ENCODE measurements around the gene SDR39U1.

The SDR39U1 gene

GRCh38 chr14:24429395-24430142, 13.0 kb downstream of the SDR39U1 start, which contains the start of the genes CBLN3 and KHNYN:
Gene CBLN3, minus strand, starts transcription at chr14:24429668. Its CDS starts 614 bp downstream, at chr14:24429054.
Gene KHNYN, plus strand, starts transcription at chr14:24429954. Its CDS starts 777 bp downstream, at chr14:24430731.
- peak; percentile 92 to 94 for DNase-seq
- TF ChIP-seq POLR2A (IDR thresholded peaks at IDR 0.05; ENCODE audit: low read length): peak; percentile 96
- no peak for TF ChIP-seq GATA1 (IDR thresholded peaks at IDR 0.05; ENCODE audit: low read depth, low read length)

GRCh38 chr14:24428628-24429394, 13.8 kb downstream of the SDR39U1 start:
- no peak for DNase-seq
- TF ChIP-seq POLR2A (IDR thresholded peaks at IDR 0.05; ENCODE audit: low read length) (no peak), GATA1 (IDR thresholded peaks at IDR 0.05; ENCODE audit: low read depth, low read length) (no peak)

GRCh38 chr14:24427537-24428508, 14.8 kb downstream of the SDR39U1 start:
- TF ChIP-seq POLR2A (IDR thresholded peaks at IDR 0.05; ENCODE audit: low read length): no peak
- TF ChIP-seq GATA1 (IDR thresholded peaks at IDR 0.05; ENCODE audit: low read depth, low read length): no peak
- DNase-seq: no peak

GRCh38 chr14:24426912-24427536, 15.6 kb downstream of the SDR39U1 start:
- TF ChIP-seq POLR2A (IDR thresholded peaks at IDR 0.05; ENCODE audit: low read length) (no peak), GATA1 (IDR thresholded peaks at IDR 0.05; ENCODE audit: low read depth, low read length) (no peak)
- DNase-seq: peak in 1 of 2 experiments; percentile 25

- no peak for TF ChIP-seq POLR2A (IDR thresholded peaks at IDR 0.05; ENCODE audit: low read length)
- no peak for TF ChIP-seq GATA1 (IDR thresholded peaks at IDR 0.05; ENCODE audit: low read depth, low read length)
- DNase-seq: no peak
Observed at GRCh38 chr14:24426150-24426911, 16.2 kb downstream of the SDR39U1 start.

GRCh38 chr14:24425704-24426103, 16.9 kb downstream of the SDR39U1 start:
- peak; percentile 90 for DNase-seq
- TF ChIP-seq POLR2A (IDR thresholded peaks at IDR 0.05; ENCODE audit: low read length) (no peak), GATA1 (IDR thresholded peaks at IDR 0.05; ENCODE audit: low read depth, low read length) (no peak)

- no peak for DNase-seq
- TF ChIP-seq GATA1 (IDR thresholded peaks at IDR 0.05; ENCODE audit: low read depth, low read length) (no peak), POLR2A (IDR thresholded peaks at IDR 0.05; ENCODE audit: low read length) (peak; percentile 5)
Observed at GRCh38 chr14:24422694-24423601, 19.6 kb downstream of the SDR39U1 start.

- TF ChIP-seq GATA1 (IDR thresholded peaks at IDR 0.05; ENCODE audit: low read depth, low read length) (no peak), POLR2A (IDR thresholded peaks at IDR 0.05; ENCODE audit: low read length) (no peak)
Observed at GRCh38 chr14:24422261-24422660, 20.3 kb downstream of the SDR39U1 start.

GRCh38 chr14:24418492-24418873, 24.1 kb downstream of the SDR39U1 start:
- DNase-seq: no peak
- no peak for TF ChIP-seq POLR2A (IDR thresholded peaks at IDR 0.05; ENCODE audit: low read length)
- TF ChIP-seq GATA1 (IDR thresholded peaks at IDR 0.05; ENCODE audit: low read depth, low read length): no peak

More at GRCh38 chr14:24422261-24422660, 20.3 kb downstream of the SDR39U1 start:
- no peak for DNase-seq

- no peak for TF ChIP-seq GATA1 (IDR thresholded peaks at IDR 0.05; ENCODE audit: low read depth, low read length)
- no peak for TF ChIP-seq POLR2A (IDR thresholded peaks at IDR 0.05; ENCODE audit: low read length)
- no peak for DNase-seq
Observed at GRCh38 chr14:24417832-24418491, 24.6 kb downstream of the SDR39U1 start.
